Measurements from ENCODE around the gene MED28.
A peak's percentile ranks its signal among the peaks of the same experiment; 100 is the strongest.

Gene MED28

DNA sequence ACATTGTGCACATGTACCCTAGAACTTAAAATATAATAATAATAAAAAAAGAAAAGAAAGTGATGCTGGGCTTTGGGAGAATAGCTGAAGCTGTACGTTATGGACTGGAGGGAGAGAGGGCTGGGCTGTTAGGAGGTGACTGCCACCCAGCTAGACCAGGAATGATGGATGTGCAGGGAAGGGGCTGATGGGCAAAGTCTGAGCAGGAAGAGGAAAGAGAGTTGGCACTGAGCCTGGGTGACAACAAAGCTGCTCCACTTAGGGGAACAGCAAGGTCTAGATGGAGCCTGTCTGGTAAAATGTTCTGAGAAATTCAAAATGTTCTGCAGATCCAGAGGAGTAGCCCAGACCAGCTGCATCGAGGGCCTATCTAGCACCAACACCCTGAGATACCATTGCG lies 32.3 kb downstream of the MED28 start:
- Histone ChIP-seq H3K36me3 (ENCODE audit: control insufficient read depth in 4 of 4, insufficient read depth in 4 of 4, low read length in 3 of 4) (no peaks in the 10 kb centered on the region), H3K4me3 (ENCODE audit: control insufficient read depth in 1 of 7, extremely low read depth in 1 of 7, insufficient read depth in 4 of 7, low read depth in 2 of 7, low read length in 6 of 7) (no peak overlapping the region), H3K27ac (ENCODE audit: insufficient read depth in 1 of 2, low read depth in 1 of 2, low read length in 2 of 2, poor library complexity in 1 of 2, severe bottlenecking in 2 of 2) (no peak overlapping the region), H3K4me1 (ENCODE audit: control extremely low read depth in 1 of 4, control insufficient read depth in 4 of 4, insufficient read depth in 4 of 4, low read length in 3 of 4) (no peaks in the 10 kb centered on the region), H3K27me3 (replicated peaks in 2 of 5; ENCODE audit: control insufficient read depth in 4 of 5, insufficient read depth in 5 of 5, low read length in 4 of 5) (no peaks in the 10 kb centered on the region), H3K9me3 (ENCODE audit: control extremely low read depth in 1 of 5, control insufficient read depth in 4 of 5, insufficient read depth in 2 of 5, low read depth in 1 of 5, low read length in 4 of 5) (peaks cover 0 to 3% (median 0%) of the 10 kb centered on the region in 5 experiments)
- WGBS (ENCODE audit: insufficient coverage): 71% methylated on average over 3 of the region's 3 CpGs
- POLR2A ChIA-PET: no interaction called here
- no peak for DNase-seq
- CTCF ChIA-PET: no interaction called here

DNA sequence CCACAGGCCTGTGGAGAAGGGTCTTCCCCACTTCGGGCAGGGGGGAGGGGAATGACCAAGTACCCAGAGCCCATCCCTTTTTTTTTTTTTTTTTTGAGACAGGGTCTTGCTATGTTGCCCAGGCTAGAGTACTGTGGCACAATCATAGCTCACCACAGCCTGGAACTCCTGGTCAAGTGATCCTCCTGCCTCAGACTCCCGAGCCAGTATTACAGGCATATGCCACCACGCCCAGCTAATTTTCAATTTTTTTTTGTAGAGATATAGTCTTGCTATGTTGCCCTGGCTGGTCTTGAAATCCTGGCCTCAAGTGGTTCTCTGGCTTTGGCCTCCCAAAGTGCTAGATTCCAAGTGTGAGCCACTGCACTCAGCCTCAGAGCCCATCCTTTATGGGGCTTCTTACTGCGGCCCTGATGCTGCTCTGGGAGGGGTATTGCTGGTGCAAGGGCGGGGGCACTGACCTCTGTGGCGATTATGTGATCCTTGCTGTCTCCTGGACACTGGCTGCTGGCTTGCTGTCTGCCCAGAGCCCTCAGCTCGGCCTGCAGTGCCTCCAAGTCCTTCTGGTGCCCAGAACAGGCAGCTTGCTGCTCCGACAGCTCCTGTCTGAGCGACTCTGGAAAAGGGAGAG lies 32.9 kb downstream of the MED28 start:
- no peaks in the 10 kb centered on the region for H3K36me3 ChIP-seq (ENCODE audit: control insufficient read depth in 4 of 4, insufficient read depth in 4 of 4, low read length in 3 of 4)
- peaks cover 0 to 3% (median 0%) of the 10 kb centered on the region in 5 experiments for H3K9me3 ChIP-seq (ENCODE audit: control extremely low read depth in 1 of 5, control insufficient read depth in 4 of 5, insufficient read depth in 2 of 5, low read depth in 1 of 5, low read length in 4 of 5)
- 94% methylated on average over 6 of the region's 9 CpGs for whole genome bisulfite sequencing (ENCODE audit: insufficient coverage)
- H3K4me1 ChIP-seq (ENCODE audit: control extremely low read depth in 1 of 4, control insufficient read depth in 4 of 4, insufficient read depth in 4 of 4, low read length in 3 of 4): no peaks in the 10 kb centered on the region
- H3K27ac ChIP-seq (ENCODE audit: insufficient read depth in 1 of 2, low read depth in 1 of 2, low read length in 2 of 2, poor library complexity in 1 of 2, severe bottlenecking in 2 of 2): no peak overlapping the region
- ChIA-PET CTCF (interaction anchor here (1.5 kb wide), 1 partner anchor 11 kb away, joined by 3 read pairs; no protein-coding TSS in a partner anchor), POLR2A (no interaction called here)
- no peak for DNase-seq
- no peak overlapping the region for H3K4me3 ChIP-seq (ENCODE audit: control insufficient read depth in 1 of 7, extremely low read depth in 1 of 7, insufficient read depth in 4 of 7, low read depth in 2 of 7, low read length in 6 of 7)
- H3K27me3 ChIP-seq (replicated peaks in 2 of 5; ENCODE audit: control insufficient read depth in 4 of 5, insufficient read depth in 5 of 5, low read length in 4 of 5): no peaks in the 10 kb centered on the region

DNA sequence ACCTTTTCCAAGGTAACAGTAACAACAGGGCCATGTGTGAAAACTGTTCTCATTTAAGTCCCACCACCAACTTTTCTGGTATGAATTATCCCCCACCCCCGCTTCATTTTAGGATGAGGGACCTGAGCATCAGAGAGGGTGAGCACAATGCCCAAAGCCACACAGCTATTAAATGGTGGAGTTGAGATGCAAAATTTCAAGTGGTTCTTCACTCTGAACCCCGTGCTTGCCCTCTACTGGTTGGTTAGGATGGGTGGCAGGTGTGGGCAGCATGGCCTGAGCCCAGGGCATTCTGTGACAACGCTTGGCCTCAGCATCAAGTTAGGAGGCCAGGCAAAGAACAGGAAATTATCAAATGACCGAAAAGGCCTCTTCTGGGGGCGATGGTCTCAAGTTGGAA lies 33.5 kb downstream of the MED28 start:
- ChIA-PET CTCF (interaction anchor here (1.5 kb wide), 1 partner anchor 12 kb away, joined by 3 read pairs; no protein-coding TSS in a partner anchor), POLR2A (no interaction called here)
- DNase-seq: peak in 1 of 3 donors; percentile 8
- no peak overlapping the region for H3K27ac ChIP-seq (ENCODE audit: insufficient read depth in 1 of 2, low read depth in 1 of 2, low read length in 2 of 2, poor library complexity in 1 of 2, severe bottlenecking in 2 of 2)
- 93% methylated on average over 4 of the region's 5 CpGs for WGBS (ENCODE audit: insufficient coverage)
- no peaks in the 10 kb centered on the region for H3K4me1 ChIP-seq (ENCODE audit: control extremely low read depth in 1 of 4, control insufficient read depth in 4 of 4, insufficient read depth in 4 of 4, low read length in 3 of 4)
- H3K4me3 ChIP-seq (ENCODE audit: control insufficient read depth in 1 of 7, extremely low read depth in 1 of 7, insufficient read depth in 4 of 7, low read depth in 2 of 7, low read length in 6 of 7): no peak overlapping the region
- peaks cover 0 to 1% (median 0%) of the 10 kb centered on the region in 5 experiments for H3K9me3 ChIP-seq (ENCODE audit: control extremely low read depth in 1 of 5, control insufficient read depth in 4 of 5, insufficient read depth in 2 of 5, low read depth in 1 of 5, low read length in 4 of 5)
- H3K27me3 ChIP-seq (replicated peaks in 2 of 5; ENCODE audit: control insufficient read depth in 4 of 5, insufficient read depth in 5 of 5, low read length in 4 of 5): no peaks in the 10 kb centered on the region
- H3K36me3 ChIP-seq (ENCODE audit: control insufficient read depth in 4 of 4, insufficient read depth in 4 of 4, low read length in 3 of 4): no peaks in the 10 kb centered on the region

DNA sequence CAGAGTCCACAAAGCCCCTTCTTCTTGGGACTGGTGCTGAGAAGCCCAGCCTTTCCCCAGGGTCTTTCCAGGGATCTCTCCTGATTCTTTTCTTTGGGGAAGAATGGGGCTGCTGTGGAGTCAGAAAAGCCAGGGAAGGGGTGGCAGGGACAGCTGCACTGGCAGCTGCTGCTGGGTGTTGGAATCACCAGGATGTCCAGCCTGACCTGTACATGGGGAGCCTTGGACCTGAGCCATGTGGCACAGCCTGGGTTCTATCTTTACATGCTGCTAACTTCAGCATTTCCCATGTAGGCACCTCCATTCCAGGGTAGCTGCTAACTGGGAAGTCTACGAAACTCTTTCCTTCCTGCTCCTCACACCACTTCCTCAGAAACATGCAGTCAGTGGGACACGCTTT lies 36.0 kb downstream of the MED28 start:
- CTCF ChIA-PET: interaction anchor here (0.7 kb wide), 1 partner anchor 14 kb away, joined by 3 read pairs; no protein-coding TSS in a partner anchor

DNA sequence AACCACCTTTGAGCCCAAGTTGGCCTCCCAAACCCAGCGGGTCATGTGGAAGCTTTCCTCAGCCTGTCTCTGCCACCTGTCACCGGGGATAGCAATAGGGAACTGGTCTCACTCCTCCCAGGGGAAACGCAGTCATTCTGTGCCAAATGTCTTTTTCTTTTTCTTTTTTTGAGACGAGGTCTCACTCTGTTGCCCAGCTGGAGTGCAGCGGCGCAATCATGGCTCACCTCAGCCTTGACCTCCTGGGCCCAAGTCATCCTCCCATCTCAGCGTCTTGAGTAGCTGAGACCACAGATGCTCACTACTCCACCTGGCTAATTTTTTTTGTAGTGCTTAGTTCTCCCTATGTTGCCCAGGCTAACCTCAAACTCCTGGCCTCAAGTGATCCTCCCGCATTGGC lies 40.3 kb downstream of the MED28 start:
- no peaks in the 10 kb centered on the region for H3K27me3 ChIP-seq (replicated peaks in 2 of 5; ENCODE audit: control insufficient read depth in 4 of 5, insufficient read depth in 5 of 5, low read length in 4 of 5)
- ChIA-PET CTCF (no interaction called here), POLR2A (no interaction called here)
- H3K27ac ChIP-seq (ENCODE audit: insufficient read depth in 1 of 2, low read depth in 1 of 2, low read length in 2 of 2, poor library complexity in 1 of 2, severe bottlenecking in 2 of 2): no peak overlapping the region
- DNase-seq: no peak
- H3K9me3 ChIP-seq (ENCODE audit: control extremely low read depth in 1 of 5, control insufficient read depth in 4 of 5, insufficient read depth in 2 of 5, low read depth in 1 of 5, low read length in 4 of 5): no peaks in the 10 kb centered on the region
- no peaks in the 10 kb centered on the region for H3K4me1 ChIP-seq (ENCODE audit: control extremely low read depth in 1 of 4, control insufficient read depth in 4 of 4, insufficient read depth in 4 of 4, low read length in 3 of 4)
- WGBS (ENCODE audit: insufficient coverage): 74% methylated on average over 5 of the region's 8 CpGs
- H3K36me3 ChIP-seq (ENCODE audit: control insufficient read depth in 4 of 4, insufficient read depth in 4 of 4, low read length in 3 of 4): no peaks in the 10 kb centered on the region
- no peak overlapping the region for H3K4me3 ChIP-seq (ENCODE audit: control insufficient read depth in 1 of 7, extremely low read depth in 1 of 7, insufficient read depth in 4 of 7, low read depth in 2 of 7, low read length in 6 of 7)

More for the DNA sequence above, 36.0 kb downstream of the MED28 start:
- no peak for DNase-seq
- Histone ChIP-seq H3K4me1 (ENCODE audit: control extremely low read depth in 1 of 4, control insufficient read depth in 4 of 4, insufficient read depth in 4 of 4, low read length in 3 of 4) (no peaks in the 10 kb centered on the region), H3K27me3 (replicated peaks in 2 of 5; ENCODE audit: control insufficient read depth in 4 of 5, insufficient read depth in 5 of 5, low read length in 4 of 5) (no peaks in the 10 kb centered on the region), H3K9me3 (ENCODE audit: control extremely low read depth in 1 of 5, control insufficient read depth in 4 of 5, insufficient read depth in 2 of 5, low read depth in 1 of 5, low read length in 4 of 5) (no peaks in the 10 kb centered on the region), H3K27ac (ENCODE audit: insufficient read depth in 1 of 2, low read depth in 1 of 2, low read length in 2 of 2, poor library complexity in 1 of 2, severe bottlenecking in 2 of 2) (no peak overlapping the region), H3K4me3 (ENCODE audit: control insufficient read depth in 1 of 7, extremely low read depth in 1 of 7, insufficient read depth in 4 of 7, low read depth in 2 of 7, low read length in 6 of 7) (no peak overlapping the region), H3K36me3 (ENCODE audit: control insufficient read depth in 4 of 4, insufficient read depth in 4 of 4, low read length in 3 of 4) (no peaks in the 10 kb centered on the region)
- POLR2A ChIA-PET: no interaction called here
- 86% methylated on average over 1 of the region's 2 CpGs for WGBS (ENCODE audit: insufficient coverage)

DNA sequence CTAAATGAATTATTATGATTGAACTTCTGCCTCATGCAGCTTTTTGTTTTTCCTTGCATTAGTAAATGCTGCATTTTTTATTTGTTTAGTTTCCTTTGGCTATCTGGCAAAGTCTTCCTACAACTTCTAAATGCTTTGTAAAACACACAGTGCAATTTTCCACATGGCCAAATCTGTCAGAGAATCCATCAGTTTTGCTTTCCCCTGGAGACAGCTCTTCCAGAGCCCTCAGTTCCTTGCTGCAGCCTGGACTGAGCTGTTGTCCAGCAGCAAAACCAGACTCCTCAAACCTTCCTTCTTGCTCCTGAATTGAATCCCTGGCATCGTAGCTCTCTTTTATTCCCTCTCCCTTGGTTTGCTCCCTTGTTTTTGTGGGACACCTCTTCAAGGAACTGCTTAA lies 42.6 kb downstream of the MED28 start:
- Histone ChIP-seq H3K27me3 (replicated peaks in 2 of 5; ENCODE audit: control insufficient read depth in 4 of 5, insufficient read depth in 5 of 5, low read length in 4 of 5) (no peaks in the 10 kb centered on the region), H3K9me3 (ENCODE audit: control extremely low read depth in 1 of 5, control insufficient read depth in 4 of 5, insufficient read depth in 2 of 5, low read depth in 1 of 5, low read length in 4 of 5) (no peaks in the 10 kb centered on the region), H3K4me3 (ENCODE audit: control insufficient read depth in 1 of 7, extremely low read depth in 1 of 7, insufficient read depth in 4 of 7, low read depth in 2 of 7, low read length in 6 of 7) (no peak overlapping the region), H3K4me1 (ENCODE audit: control extremely low read depth in 1 of 4, control insufficient read depth in 4 of 4, insufficient read depth in 4 of 4, low read length in 3 of 4) (no peaks in the 10 kb centered on the region), H3K36me3 (ENCODE audit: control insufficient read depth in 4 of 4, insufficient read depth in 4 of 4, low read length in 3 of 4) (no peaks in the 10 kb centered on the region), H3K27ac (ENCODE audit: insufficient read depth in 1 of 2, low read depth in 1 of 2, low read length in 2 of 2, poor library complexity in 1 of 2, severe bottlenecking in 2 of 2) (no peak overlapping the region)
- 100% methylated on average over 1 of the region's 1 CpG for WGBS (ENCODE audit: insufficient coverage)
- ChIA-PET POLR2A (interaction anchor here (0.6 kb wide), 1 partner anchor 82 kb away, joined by 3 read pairs; no protein-coding TSS in a partner anchor), CTCF (no interaction called here)
- no peak for DNase-seq

DNA sequence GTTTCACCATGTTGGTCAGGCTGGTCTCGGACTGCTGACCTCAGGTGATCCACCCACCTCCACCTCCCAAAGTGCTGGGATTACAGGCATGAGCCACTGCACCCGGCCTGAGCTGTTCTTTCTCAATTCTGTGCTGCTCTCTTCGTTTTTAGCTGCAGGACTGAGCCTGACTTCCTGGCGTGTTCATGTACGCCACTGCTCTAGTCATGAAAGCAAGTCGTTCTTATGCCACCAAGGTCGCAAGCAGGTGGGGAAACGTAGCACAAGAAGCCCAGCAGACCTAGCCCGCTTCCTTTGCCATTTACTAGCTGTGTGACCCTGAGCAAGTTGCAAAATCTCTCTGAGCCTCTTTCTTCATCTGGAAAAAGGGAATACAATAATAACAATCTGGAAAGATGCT lies 43.4 kb downstream of the MED28 start:
- Histone ChIP-seq H3K9me3 (ENCODE audit: control extremely low read depth in 1 of 5, control insufficient read depth in 4 of 5, insufficient read depth in 2 of 5, low read depth in 1 of 5, low read length in 4 of 5) (no peaks in the 10 kb centered on the region), H3K4me3 (ENCODE audit: control insufficient read depth in 1 of 7, extremely low read depth in 1 of 7, insufficient read depth in 4 of 7, low read depth in 2 of 7, low read length in 6 of 7) (no peak overlapping the region), H3K27ac (ENCODE audit: insufficient read depth in 1 of 2, low read depth in 1 of 2, low read length in 2 of 2, poor library complexity in 1 of 2, severe bottlenecking in 2 of 2) (no peak overlapping the region), H3K4me1 (ENCODE audit: control extremely low read depth in 1 of 4, control insufficient read depth in 4 of 4, insufficient read depth in 4 of 4, low read length in 3 of 4) (peaks cover 0 to 4% (median 0%) of the 10 kb centered on the region in 4 experiments), H3K27me3 (replicated peaks in 2 of 5; ENCODE audit: control insufficient read depth in 4 of 5, insufficient read depth in 5 of 5, low read length in 4 of 5) (no peaks in the 10 kb centered on the region), H3K36me3 (ENCODE audit: control insufficient read depth in 4 of 4, insufficient read depth in 4 of 4, low read length in 3 of 4) (no peaks in the 10 kb centered on the region)
- no peak for DNase-seq
- CTCF ChIA-PET: no interaction called here
- WGBS (ENCODE audit: insufficient coverage): 96% methylated on average over 9 of the region's 9 CpGs
- POLR2A ChIA-PET: no interaction called here
